HepG2 (cell line): ENCODE results near the gene PTMA. TPM values are rescaled to one million over a fixed set of nuclear protein-coding genes. Genes with fewer than 3 reads are reported as not detected.

Source experiments
- ARNTL ChIP-seq: sonication (generic); formaldehyde crosslinking; IDR thresholded peaks from 2 replicates; pipeline ENCODE4 v1.4.0; 2020; ENCODE audit warnings: mild to moderate bottlenecking, missing genetic modification reagents
- ATF6 ChIP-seq: sonication (generic); formaldehyde crosslinking; conservative IDR thresholded peaks from 2 replicates; pipeline ENCODE4 v1.4.0; 2020; ENCODE audit warnings: missing genetic modification reagents
- JUNB ChIP-seq: sonication (generic); formaldehyde crosslinking; IDR thresholded peaks from 2 replicates; pipeline ENCODE4 v1.8.0; 2022; ENCODE audit warnings: missing genetic modification reagents, mild to moderate bottlenecking, borderline replicate concordance
- MIXL1 ChIP-seq: IDR thresholded peaks from 2 replicates; pipeline ENCODE4 v1.6.1; 2016
- MTERF4 ChIP-seq: sonication (generic); formaldehyde crosslinking; IDR thresholded peaks from 2 replicates; pipeline ENCODE4 v1.8.0; 2023; ENCODE audit warnings: mild to moderate bottlenecking, missing genetic modification reagents
- MXD1 ChIP-seq: sonication (generic); formaldehyde crosslinking; IDR thresholded peaks from 2 replicates; pipeline ENCODE4 v1.4.0; 2020; ENCODE audit warnings: mild to moderate bottlenecking, missing genetic modification reagents
- POGK ChIP-seq: sonication (generic); formaldehyde crosslinking; conservative IDR thresholded peaks from 2 replicates; pipeline ENCODE4 v1.8.0; 2022; ENCODE audit warnings: mild to moderate bottlenecking, moderate library complexity, missing genetic modification reagents
- ZFP91 ChIP-seq: sonication (generic); formaldehyde crosslinking; IDR thresholded peaks from 2 replicates; pipeline ENCODE4 v1.9.0; 2022; ENCODE audit warnings: missing genetic modification reagents, mild to moderate bottlenecking, borderline replicate concordance
- ZFYVE20 ChIP-seq: sonication (generic); formaldehyde crosslinking; IDR thresholded peaks from 2 replicates; pipeline ENCODE4 v1.8.0; 2023; ENCODE audit warnings: low read depth, mild to moderate bottlenecking, moderate library complexity, missing genetic modification reagents, borderline replicate concordance
- ZNF142 ChIP-seq: sonication (generic); formaldehyde crosslinking; IDR thresholded peaks from 2 replicates; pipeline ENCODE4 v1.4.0; 2020; ENCODE audit warnings: missing genetic modification reagents
- ZNF512 ChIP-seq: sonication (generic); formaldehyde crosslinking; IDR thresholded peaks from 2 replicates; pipeline ENCODE4 v1.4.0; 2020; ENCODE audit warnings: mild to moderate bottlenecking, missing genetic modification reagents
- ZNF777 ChIP-seq: sonication (generic); formaldehyde crosslinking; IDR thresholded peaks from 2 replicates; pipeline ENCODE4 v1.4.0; 2020; ENCODE audit warnings: missing genetic modification reagents
- polyA plus RNA-seq, 8 experiments: library from polyadenylated mRNA; depleted of rRNA in 3 of 8; stranded (reverse) in 7 of 8; unstranded in 1 of 8; fragments of >200 nt; fragmentation: Illumina TruSeq in 4 of 8; extraction: Trizol in 4 of 8; gene quantifications; 2 replicates each; pipeline versions ENCODE4 v1.2.1 to v1.2.3, GENCODE V29; 2011 to 2016; ENCODE audit warnings: low read depth in 4 of 8, missing spikeins in 1 of 8, mixed read lengths in 1 of 8; ENCODE audit not compliant: insufficient read depth in 1 of 8
- total RNA-seq, 5 experiments: library from RNA; depleted of rRNA; stranded (reverse); fragments of >200 nt; fragmentation: Illumina TruSeq; extraction: Trizol; gene quantifications; 2 replicates each; pipeline ENCODE4 v1.2.3, GENCODE V29; 2016; ENCODE audit warnings: low read depth in 1 of 5

The PTMA gene
- total and polyA plus RNA-seq, 2 of the 13 experiments (the other 11 are each of a cell fraction or from before 2014, with no cell fraction given), result 190 to 1,086 TPM

GRCh38 chr2:231708773-231709635, 679 bp downstream of the PTMA start (continued):
- no peak for TF ChIP-seq ATF6
- no peak for TF ChIP-seq ARNTL
- TF ChIP-seq JUNB (CRISPR knock-in tag), result no peak
- peak; percentile 39 for TF ChIP-seq MXD1 (CRISPR knock-in tag)
- no peak for TF ChIP-seq MTERF4 (CRISPR knock-in tag)
- peak; percentile 97 for TF ChIP-seq ZNF777 (CRISPR knock-in tag)
- TF ChIP-seq POGK (CRISPR knock-in tag), result peak; percentile 73
- no peak for TF ChIP-seq MIXL1 (CRISPR knock-in tag)
- TF ChIP-seq ZFP91, result peak; percentile 77
- no peak for TF ChIP-seq ZNF142
- no peak for TF ChIP-seq ZFYVE20 (CRISPR knock-in tag)
- TF ChIP-seq ZNF512 (CRISPR knock-in tag), result no peak
